GM18909 (cell line): ENCODE results near the gene HEG1.

Experiments
- ATAC-seq: cut with Tn5 transposase; IDR thresholded peaks from one replicate; pipeline ENCODE4 v1.9.1; 2021; ENCODE audit warnings: mild to moderate bottlenecking; ENCODE audit not compliant: unreplicated experiment, poor library complexity

HEG1 gene

GRCh38 chr3:124993466-124993865 lies 62.3 kb downstream of the HEG1 start:
- no peak for ATAC-seq

GRCh38 chr3:124992041-124992440 lies 63.8 kb downstream of the HEG1 start:
- no peak for ATAC-seq

GRCh38 chr3:124986192-124987143 lies 69.3 kb downstream of the HEG1 start:
- ATAC-seq: no peak

DNA sequence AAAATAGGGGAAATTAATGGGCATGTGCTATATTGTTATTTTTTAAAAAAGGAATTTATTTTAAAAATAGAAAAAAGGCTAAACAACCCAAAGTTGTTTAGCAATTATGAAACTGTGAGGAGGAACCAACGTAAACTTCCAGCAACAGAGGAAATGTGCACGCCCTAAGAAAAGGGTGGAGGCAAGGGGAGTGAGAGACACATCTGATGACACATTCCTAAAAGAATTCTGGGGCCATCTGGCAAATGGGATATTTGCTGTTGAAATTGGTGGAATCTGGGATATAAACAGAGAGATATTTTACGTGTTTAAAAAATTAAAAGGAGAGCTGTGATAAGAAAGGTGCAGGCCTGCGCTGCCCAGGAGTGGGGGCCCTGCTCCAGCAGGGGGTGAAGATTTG lies 70.4 kb downstream of the HEG1 start:
- no peak for ATAC-seq

DNA sequence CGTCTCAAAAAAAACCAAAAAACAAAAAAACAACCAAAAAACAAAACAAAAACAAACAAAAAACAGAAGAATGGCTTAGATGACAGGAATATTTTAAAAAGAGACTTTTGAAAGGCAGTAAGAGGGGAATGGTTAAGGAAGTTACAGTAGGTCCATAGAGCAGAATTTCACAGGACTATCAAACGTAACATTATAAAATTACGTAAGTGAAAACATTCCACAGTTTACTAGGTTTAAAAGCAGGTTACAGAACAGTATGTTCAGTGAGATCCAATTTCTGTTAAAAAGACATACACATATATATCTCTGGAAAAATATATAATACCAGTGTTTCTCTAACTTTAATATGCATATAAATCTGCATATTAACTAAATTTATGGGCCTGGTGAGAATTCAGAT lies 71.0 kb downstream of the HEG1 start:
- no peak for ATAC-seq

- no peak for ATAC-seq
Measured at GRCh38 chr3:124982855-124983254, 72.9 kb downstream of the HEG1 start.

GRCh38 chr3:124981472-124981871 lies 74.3 kb downstream of the HEG1 start:
- no peak for ATAC-seq

GRCh38 chr3:124978627-124979026 lies 77.2 kb downstream of the HEG1 start:
- no peak for ATAC-seq

DNA sequence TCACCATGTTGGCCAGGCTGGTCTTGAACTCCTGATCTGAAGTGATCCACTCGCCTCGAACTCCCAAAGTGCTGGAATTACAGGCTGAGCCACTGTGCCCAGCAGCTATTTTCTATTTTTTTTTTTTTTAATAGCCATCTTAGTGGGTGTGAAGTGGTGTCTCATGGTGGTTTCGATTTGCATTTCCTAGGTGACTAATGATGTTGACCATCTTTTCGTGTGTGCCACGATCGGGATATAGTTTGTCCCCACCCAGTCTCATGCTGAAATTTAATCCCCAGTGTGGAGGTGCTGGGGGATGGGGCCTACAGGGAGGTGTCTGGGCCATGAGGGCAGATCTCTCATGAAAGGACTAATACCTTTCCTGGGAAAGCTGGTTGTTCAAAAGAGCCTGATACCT lies 79.4 kb downstream of the HEG1 start:
- ATAC-seq: no peak

DNA sequence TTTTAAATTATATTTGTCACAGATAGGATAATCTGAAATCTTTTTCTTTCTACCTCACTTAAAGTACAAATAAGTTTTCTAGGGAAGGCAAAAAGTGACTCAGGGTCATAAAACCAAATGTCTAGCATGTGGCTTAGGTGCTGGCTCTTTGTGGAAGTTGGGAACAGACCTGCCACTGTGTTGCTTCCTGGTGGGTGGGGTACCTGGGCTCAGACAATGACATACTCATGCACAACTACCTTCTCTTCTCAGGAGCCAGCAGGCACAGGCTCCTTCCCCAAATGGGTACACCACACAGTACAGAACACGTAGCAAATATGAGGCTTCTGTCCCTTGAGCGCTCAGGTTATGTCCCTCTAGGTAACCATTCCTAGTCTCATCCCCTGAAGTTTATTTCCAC lies 81.1 kb downstream of the HEG1 start:
- no peak for ATAC-seq

DNA sequence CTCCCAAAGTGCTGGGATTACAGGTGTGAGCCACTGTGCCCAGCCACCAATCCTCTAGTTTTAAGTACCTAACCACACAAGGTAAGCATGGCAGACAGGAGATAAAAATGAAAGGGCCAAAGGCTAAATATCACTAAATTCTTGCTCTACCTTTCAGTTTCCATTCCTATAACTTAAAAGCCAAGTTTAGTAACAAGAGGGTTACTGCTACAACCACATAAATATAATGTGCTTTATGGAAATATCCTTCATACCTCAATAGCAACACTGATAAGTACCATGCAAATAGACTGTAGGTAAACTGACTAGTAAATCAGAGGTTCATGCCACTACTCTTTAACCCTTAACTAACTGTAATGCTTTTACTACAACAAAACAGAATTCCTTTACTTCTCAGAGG lies 82.5 kb downstream of the HEG1 start:
- ATAC-seq: no peak

DNA sequence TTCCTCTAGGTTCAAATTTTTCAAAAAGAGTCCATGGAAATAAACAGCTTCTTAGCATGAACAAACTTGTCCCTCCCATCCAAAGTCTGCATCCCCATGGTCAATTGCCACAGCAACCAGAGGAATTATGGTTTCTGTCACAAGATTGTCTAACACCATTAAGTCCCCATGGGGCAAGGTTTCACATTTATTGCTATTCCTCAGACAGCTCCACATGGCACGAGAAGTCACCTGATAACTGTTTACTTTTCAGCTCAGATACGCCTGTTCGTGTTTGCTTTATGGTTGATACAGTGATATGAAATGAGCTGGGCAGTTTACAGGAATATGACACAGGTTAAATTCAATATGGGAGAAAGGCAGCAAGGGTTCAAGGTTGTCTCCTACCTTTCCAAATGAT lies 83.3 kb downstream of the HEG1 start:
- no peak for ATAC-seq

DNA sequence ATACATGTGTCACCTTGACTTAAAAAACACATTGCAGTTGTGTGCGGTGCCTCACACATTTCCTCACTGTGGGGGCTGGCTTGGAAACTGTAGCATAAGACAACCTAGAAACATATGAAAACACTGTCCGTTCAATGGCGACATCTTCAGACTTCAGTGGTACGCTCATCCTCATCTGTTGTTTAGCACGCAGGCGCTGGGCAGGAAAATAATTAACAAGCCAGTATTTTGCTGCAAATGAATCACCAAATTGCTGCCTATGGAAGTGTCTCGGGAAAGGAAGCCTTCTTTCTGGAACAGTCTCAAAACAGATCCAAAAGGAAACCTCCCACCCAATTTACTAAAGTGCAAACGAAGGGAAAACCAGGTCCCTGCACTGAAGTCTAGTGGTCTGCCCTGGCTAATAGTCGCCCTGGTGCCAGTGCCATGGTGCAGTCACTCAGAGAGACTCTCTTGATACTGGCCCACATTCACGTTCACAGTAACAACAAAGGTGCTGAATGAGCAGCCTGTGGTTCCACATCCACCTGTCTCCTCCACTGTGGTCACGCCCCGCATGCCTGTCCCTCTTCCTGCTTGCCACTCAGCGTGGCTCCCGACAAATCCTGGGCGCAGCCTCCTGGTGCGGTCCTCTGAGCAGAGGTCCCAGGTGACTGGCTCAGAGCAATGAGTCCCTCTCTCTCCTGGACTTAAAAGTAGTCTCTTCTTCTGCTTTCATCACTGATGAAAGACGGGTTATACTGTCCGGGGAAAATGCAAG lies 85.7 kb downstream of the HEG1 start:
- no peak for ATAC-seq

DNA sequence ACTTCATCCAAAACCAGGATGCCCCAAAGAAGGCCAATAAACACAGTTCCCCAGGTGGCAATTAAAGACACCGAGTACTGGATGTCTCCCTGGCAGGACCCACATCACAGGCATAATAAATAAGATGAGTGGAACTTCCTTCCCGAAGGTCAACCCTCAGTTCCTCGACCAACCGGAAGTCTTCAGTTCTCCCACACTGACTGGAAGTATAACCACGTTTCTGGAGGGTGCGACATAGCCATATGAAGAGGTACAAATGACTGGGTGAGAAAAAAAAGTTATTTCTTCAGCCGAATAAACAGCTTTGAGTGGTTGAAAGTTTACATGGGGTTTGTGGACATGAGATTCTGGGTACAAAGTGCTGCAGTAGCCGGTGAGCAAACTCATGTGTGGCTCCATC lies 86.6 kb downstream of the HEG1 start:
- ATAC-seq: no peak

DNA sequence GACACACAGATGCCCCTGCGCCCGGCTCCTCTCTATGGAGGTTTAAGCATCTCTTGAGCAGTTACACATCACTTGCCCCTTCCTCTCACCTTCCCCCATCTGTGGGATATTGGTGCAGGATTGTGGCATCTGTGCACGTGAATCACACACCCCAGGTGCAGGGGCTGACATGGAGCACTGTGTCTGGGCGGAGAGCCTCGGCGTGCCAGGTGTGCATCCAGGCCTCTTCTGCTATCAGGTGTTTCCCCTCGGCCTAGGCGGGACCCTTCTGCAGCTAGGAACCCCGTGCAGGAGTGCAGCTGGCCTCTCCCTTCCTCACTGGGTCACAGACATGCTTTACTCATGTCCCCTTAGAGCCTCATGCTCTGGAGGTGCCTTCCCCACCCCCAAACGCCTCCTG lies 87.8 kb downstream of the HEG1 start:
- no peak for ATAC-seq

GRCh38 chr3:124966521-124967445 lies 89.0 kb downstream of the HEG1 start:
- no peak for ATAC-seq

DNA sequence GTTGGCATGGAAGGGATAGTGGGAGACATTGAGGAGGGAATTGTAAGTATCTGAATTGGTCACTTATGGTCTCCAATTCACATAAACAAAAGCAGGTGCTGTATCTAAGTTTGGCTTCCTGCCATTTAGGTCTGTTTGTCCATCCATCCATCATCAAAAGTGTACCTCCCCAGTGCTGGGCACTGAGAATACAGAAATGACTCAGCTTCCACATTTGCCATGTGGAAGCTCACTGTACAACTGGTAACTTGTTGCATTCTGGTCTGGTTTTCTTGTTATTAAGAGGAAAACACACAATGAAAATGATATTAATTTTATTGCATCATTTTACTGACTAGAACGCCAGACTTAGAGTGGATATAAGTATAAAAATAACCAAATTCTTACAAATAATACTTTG lies 90.4 kb downstream of the HEG1 start:
- no peak for ATAC-seq

DNA sequence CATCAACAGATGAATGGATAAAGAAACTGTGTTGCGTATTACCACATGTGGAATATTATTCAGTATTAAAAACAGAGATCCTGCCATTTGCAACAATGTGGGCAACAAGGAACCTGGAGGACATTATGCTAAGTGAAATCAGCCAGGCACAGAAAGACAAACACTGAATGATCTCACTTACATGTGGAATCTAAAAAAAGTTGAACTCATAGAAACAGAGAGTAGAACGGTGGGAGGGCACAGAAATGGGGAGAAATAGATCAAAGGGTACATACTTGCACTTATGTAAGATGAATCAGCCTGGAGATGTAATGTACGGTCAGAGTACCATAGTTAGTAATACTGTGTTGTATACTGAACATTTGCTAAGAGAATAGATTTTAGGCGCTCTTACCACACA lies 91.4 kb downstream of the HEG1 start:
- no peak for ATAC-seq

GRCh38 chr3:124963755-124964154 lies 92.0 kb downstream of the HEG1 start:
- ATAC-seq: no peak

GRCh38 chr3:124962403-124962940 lies 93.3 kb downstream of the HEG1 start:
- no peak for ATAC-seq
